SK-N-SH (cell line): Measurements from ENCODE around the gene CCNA2. TPM values are rescaled to one million over a fixed set of nuclear protein-coding genes. Genes with fewer than 3 reads are reported as not detected.

ENCODE experiments used
- CTCF ChIA-PET: fragments of 300-600, 350-600 bp; formaldehyde crosslinking; extraction: SDS; loops from one replicate; lab custom pipeline; 2021; lab: Yijun Ruan, JAX
- POLR2A ChIA-PET: fragments of 350-600 bp; sonication (Branson Sonifier 250); formaldehyde crosslinking; extraction: SDS; loops from one replicate; lab custom pipeline; 2020; ENCODE audit warnings: antibody characterized with exemption, inconsistent platforms; lab: Yijun Ruan, JAX
- DNase-seq: peaks from one replicate; pipeline ENCODE4 v3.0.0; 2012
- H2AFZ ChIP-seq: fragments of 200-600 bp; sonication (generic); 2 replicates; pipeline ENCODE4 v1.8.1; 2016; ENCODE audit warnings: antibody characterized with exemption, mild to moderate bottlenecking, low read depth
- H3F3A ChIP-seq: fragments of 200-600 bp; sonication (generic); replicated peaks from 2 replicates; pipeline ENCODE3; 2016; ENCODE audit warnings: antibody characterized with exemption, mild to moderate bottlenecking; ENCODE audit not compliant: insufficient read depth
- H3K27ac ChIP-seq, 2 experiments: fragments of 200-500 bp in 1 of 2; fragments of 200-600 bp in 1 of 2; sonication (Bioruptor generic) in 1 of 2; sonication (generic), shearing (Covaris generic) in 1 of 2; 2 replicates each; pipeline versions ENCODE4 v1.5.1 to v1.6.1; 2014 to 2016; ENCODE audit warnings: low read depth in 2 of 2, inconsistent platforms in 1 of 2, low read length in 1 of 2, mild to moderate bottlenecking in 1 of 2, mixed read lengths in 1 of 2
- H3K27me3 ChIP-seq: fragments of 200-600 bp; sonication (generic), shearing (Covaris generic); 2 replicates; pipeline ENCODE4 v1.6.1; 2016; ENCODE audit warnings: mixed run types; ENCODE audit not compliant: insufficient read depth
- H3K36me3 ChIP-seq, 2 experiments: fragments of 200-500 bp in 1 of 2; fragments of 200-600 bp in 1 of 2; sonication (Bioruptor generic) in 1 of 2; sonication (generic) in 1 of 2; replicated peaks in 1 of 2; 2 replicates each; pipeline versions ENCODE3 to v1.5.1; 2014 to 2016; ENCODE audit warnings: low read length in 1 of 2, mild to moderate bottlenecking in 1 of 2; ENCODE audit not compliant: insufficient read depth in 2 of 2, control insufficient read depth in 1 of 2
- H3K4me1 ChIP-seq, 2 experiments: fragments of 200-500 bp in 1 of 2; fragments of 200-600 bp in 1 of 2; sonication (Bioruptor generic) in 1 of 2; sonication (generic), shearing (Covaris generic) in 1 of 2; 2 replicates each; pipeline versions ENCODE4 v1.5.1 to v1.6.1; 2014 to 2016; ENCODE audit warnings: low read depth in 1 of 2, low read length in 1 of 2, mixed run types in 1 of 2; ENCODE audit not compliant: insufficient read depth in 2 of 2, control insufficient read depth in 1 of 2
- H3K4me2 ChIP-seq: fragments of 200-600 bp; sonication (generic), shearing (Covaris generic); 2 replicates; pipeline ENCODE4 v1.6.1; 2017; ENCODE audit warnings: mixed run types
- H3K4me3 ChIP-seq, 2 experiments: fragments of 200-500 bp in 1 of 2; fragments of 200-600 bp in 1 of 2; sonication (Bioruptor generic) in 1 of 2; sonication (generic), shearing (Covaris generic) in 1 of 2; 2 replicates each; pipeline versions ENCODE4 v1.5.1 to v1.8.1; 2014 to 2016; ENCODE audit warnings: low read depth in 2 of 2, inconsistent platforms in 1 of 2, low read length in 1 of 2, mild to moderate bottlenecking in 1 of 2, mixed read lengths in 1 of 2, moderate library complexity in 1 of 2
- H3K79me2 ChIP-seq: fragments of 200-600 bp; sonication (generic); 2 replicates; pipeline ENCODE4 v1.8.1; 2017; ENCODE audit warnings: mild to moderate bottlenecking; ENCODE audit not compliant: insufficient read depth
- H3K9ac ChIP-seq: fragments of 200-600 bp; sonication (generic); 2 replicates; pipeline ENCODE4 v1.6.1; 2017; ENCODE audit warnings: mixed run types
- H3K9me2 ChIP-seq: fragments of 200-600 bp; sonication (generic); 2 replicates; pipeline ENCODE4 v1.6.1; 2017; ENCODE audit warnings: mixed run types
- H3K9me3 ChIP-seq: fragments of 200-600 bp; sonication (generic); 2 replicates; pipeline ENCODE4 v1.6.1; 2017; ENCODE audit warnings: mixed run types, mild to moderate bottlenecking, moderate library complexity
- H4K20me1 ChIP-seq: fragments of 200-600 bp; sonication (generic); 2 replicates; pipeline ENCODE4 v1.6.1; 2017; ENCODE audit warnings: mild to moderate bottlenecking, mixed run types; ENCODE audit not compliant: insufficient read depth
- CHD2 ChIP-seq: fragments of 150-350 bp; IDR thresholded peaks from 2 replicates; pipeline ENCODE4 v1.6.1; 2018; ENCODE audit warnings: low read length; ENCODE audit not compliant: partially characterized antibody
- CTCF ChIP-seq: fragments of 200-600 bp; sonication (generic); IDR thresholded peaks from 2 replicates; pipeline ENCODE4 v1.6.1; 2017; ENCODE audit warnings: antibody characterized with exemption, mild to moderate bottlenecking, moderate library complexity
- EP300 ChIP-seq, 2 experiments: IDR thresholded peaks; 2 replicates each; pipeline versions ENCODE4 v1.4.0 to v1.6.1; 2012; ENCODE audit warnings: borderline replicate concordance in 1 of 2, low read depth in 1 of 2, low read length in 1 of 2
- FOXJ3 ChIP-seq: sonication (generic); formaldehyde crosslinking; IDR thresholded peaks from 2 replicates; pipeline ENCODE4 v1.5.1; 2020; ENCODE audit warnings: mild to moderate bottlenecking, missing genetic modification reagents
- FOXM1 ChIP-seq: IDR thresholded peaks from 2 replicates; pipeline ENCODE4 v1.4.0; 2012; ENCODE audit warnings: low read depth, mild to moderate bottlenecking
- GATA2 ChIP-seq: sonication (generic); formaldehyde crosslinking; IDR thresholded peaks from 2 replicates; pipeline ENCODE4 v1.5.0; 2020; ENCODE audit warnings: mild to moderate bottlenecking, missing genetic modification reagents
- JUND ChIP-seq: IDR thresholded peaks from 2 replicates; pipeline ENCODE4 v1.4.0; 2012
- MXI1 ChIP-seq: IDR thresholded peaks from 2 replicates; pipeline ENCODE4 v1.6.1; 2012; ENCODE audit warnings: mild to moderate bottlenecking, low read depth, low read length, improper control_type of control experiment
- POLR2AphosphoS5 ChIP-seq: IDR thresholded peaks from 2 replicates; pipeline ENCODE4 v1.6.1; 2012; ENCODE audit warnings: low read depth, low read length
- RCOR1 ChIP-seq: fragments of 150-350 bp; IDR thresholded peaks from 2 replicates; pipeline ENCODE4 v1.6.1; 2017; ENCODE audit warnings: antibody characterized with exemption, low read length
- RXRA ChIP-seq: IDR thresholded peaks from 2 replicates; pipeline ENCODE4 v1.4.0; 2012; ENCODE audit warnings: low read depth, mild to moderate bottlenecking, borderline replicate concordance
- TAF1 ChIP-seq: IDR thresholded peaks from 2 replicates; pipeline ENCODE4 v1.6.1; 2012; ENCODE audit warnings: low read depth, mild to moderate bottlenecking, low read length, moderate library complexity, borderline replicate concordance
- TEAD4 ChIP-seq: IDR thresholded peaks from 2 replicates; pipeline ENCODE4 v1.4.0; 2012; ENCODE audit warnings: mild to moderate bottlenecking, borderline replicate concordance; ENCODE audit not compliant: insufficient read depth
- WGBS: methylation state at CpG from one replicate; pipeline ENCODE4 v1.1.6; 2017; ENCODE audit warnings: low lambda C conversion rate; 5-methylcytosine and 5-hydroxymethylcytosine counted together
- polyA plus RNA-seq, 3 experiments: library from polyadenylated mRNA; depleted of rRNA; stranded (reverse); fragments of >200 nt; gene quantifications; 2 replicates each; pipeline ENCODE4 v1.2.3, GENCODE V29; 2012
- TF ChIP-seq, protein P1 (sequence below): IDR thresholded peaks from 2 replicates; pipeline ENCODE4 v1.6.1; 2012; ENCODE audit warnings: mild to moderate bottlenecking, low read depth, low read length, moderate library complexity

The CCNA2 gene
- polyA plus RNA-seq, 1 of the 3 experiments (the other 2 are of a cell fraction), result 23.8 TPM

- TF ChIP-seq, protein P1, sequence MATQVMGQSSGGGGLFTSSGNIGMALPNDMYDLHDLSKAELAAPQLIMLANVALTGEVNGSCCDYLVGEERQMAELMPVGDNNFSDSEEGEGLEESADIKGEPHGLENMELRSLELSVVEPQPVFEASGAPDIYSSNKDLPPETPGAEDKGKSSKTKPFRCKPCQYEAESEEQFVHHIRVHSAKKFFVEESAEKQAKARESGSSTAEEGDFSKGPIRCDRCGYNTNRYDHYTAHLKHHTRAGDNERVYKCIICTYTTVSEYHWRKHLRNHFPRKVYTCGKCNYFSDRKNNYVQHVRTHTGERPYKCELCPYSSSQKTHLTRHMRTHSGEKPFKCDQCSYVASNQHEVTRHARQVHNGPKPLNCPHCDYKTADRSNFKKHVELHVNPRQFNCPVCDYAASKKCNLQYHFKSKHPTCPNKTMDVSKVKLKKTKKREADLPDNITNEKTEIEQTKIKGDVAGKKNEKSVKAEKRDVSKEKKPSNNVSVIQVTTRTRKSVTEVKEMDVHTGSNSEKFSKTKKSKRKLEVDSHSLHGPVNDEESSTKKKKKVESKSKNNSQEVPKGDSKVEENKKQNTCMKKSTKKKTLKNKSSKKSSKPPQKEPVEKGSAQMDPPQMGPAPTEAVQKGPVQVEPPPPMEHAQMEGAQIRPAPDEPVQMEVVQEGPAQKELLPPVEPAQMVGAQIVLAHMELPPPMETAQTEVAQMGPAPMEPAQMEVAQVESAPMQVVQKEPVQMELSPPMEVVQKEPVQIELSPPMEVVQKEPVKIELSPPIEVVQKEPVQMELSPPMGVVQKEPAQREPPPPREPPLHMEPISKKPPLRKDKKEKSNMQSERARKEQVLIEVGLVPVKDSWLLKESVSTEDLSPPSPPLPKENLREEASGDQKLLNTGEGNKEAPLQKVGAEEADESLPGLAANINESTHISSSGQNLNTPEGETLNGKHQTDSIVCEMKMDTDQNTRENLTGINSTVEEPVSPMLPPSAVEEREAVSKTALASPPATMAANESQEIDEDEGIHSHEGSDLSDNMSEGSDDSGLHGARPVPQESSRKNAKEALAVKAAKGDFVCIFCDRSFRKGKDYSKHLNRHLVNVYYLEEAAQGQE, result no peak
- TF ChIP-seq JUND (no peak), CTCF (no peak), CHD2 (no peak)
- TF ChIP-seq, all 33 proteins: peak for 0
Measured at GRCh38 chr4:121799867-121800501, 23.7 kb downstream of the CCNA2 start (continued).

- Histone ChIP-seq H4K20me1 (no peaks in the 10 kb centered on the region), H3K79me2 (peaks cover 32% of the 10 kb centered on the region), H3K9ac (no peak overlapping the region), H3K27ac (no peak overlapping the region), H3K9me3 (no peaks in the 10 kb centered on the region), H3K4me2 (no peak overlapping the region), H3K9me2 (no peaks in the 10 kb centered on the region), H2AFZ (peak overlapping the region; percentile 66), H3K36me3 (peaks cover 12 to 24% of the 10 kb centered on the region in 2 experiments), H3K4me3 (no peak overlapping the region), H3K27me3 (no peaks in the 10 kb centered on the region), H3F3A (peaks cover 6% of the 10 kb centered on the region), H3K4me1 (peaks cover 7 to 12% of the 10 kb centered on the region in 2 experiments; a peak in 3 of 4 replicates)
- DNase-seq, result no peak
- 86% methylated on average over 2 of the region's 2 CpGs for WGBS
- TF ChIP-seq RXRA (no peak), FOXJ3 (CRISPR knock-in tag) (no peak), FOXM1 (no peak), POLR2AphosphoS5 (no peak), MXI1 (no peak), TAF1 (no peak), TEAD4 (no peak), EP300 (IDR thresholded peaks at IDR 0.05; ENCODE audit: borderline replicate concordance in 1 of 2, low read depth in 1 of 2, low read length in 1 of 2) (no peak), RCOR1 (no peak), GATA2 (CRISPR knock-in tag) (no peak), CHD2 (no peak), CTCF (no peak)
- ChIA-PET CTCF (no interaction called here), POLR2A (no interaction called here)
Measured at GRCh38 chr4:121799208-121799823, 24.4 kb downstream of the CCNA2 start.
